ENCODE measurements around the gene RUNX3. TPM values are rescaled to one million over a fixed set of nuclear protein-coding genes. Genes with fewer than 3 reads are reported as not detected.

RUNX3 gene
- total RNA-seq, 6 experiments from 2014 or later = 0.46 to 3.1 (median 0.84) TPM

DNA sequence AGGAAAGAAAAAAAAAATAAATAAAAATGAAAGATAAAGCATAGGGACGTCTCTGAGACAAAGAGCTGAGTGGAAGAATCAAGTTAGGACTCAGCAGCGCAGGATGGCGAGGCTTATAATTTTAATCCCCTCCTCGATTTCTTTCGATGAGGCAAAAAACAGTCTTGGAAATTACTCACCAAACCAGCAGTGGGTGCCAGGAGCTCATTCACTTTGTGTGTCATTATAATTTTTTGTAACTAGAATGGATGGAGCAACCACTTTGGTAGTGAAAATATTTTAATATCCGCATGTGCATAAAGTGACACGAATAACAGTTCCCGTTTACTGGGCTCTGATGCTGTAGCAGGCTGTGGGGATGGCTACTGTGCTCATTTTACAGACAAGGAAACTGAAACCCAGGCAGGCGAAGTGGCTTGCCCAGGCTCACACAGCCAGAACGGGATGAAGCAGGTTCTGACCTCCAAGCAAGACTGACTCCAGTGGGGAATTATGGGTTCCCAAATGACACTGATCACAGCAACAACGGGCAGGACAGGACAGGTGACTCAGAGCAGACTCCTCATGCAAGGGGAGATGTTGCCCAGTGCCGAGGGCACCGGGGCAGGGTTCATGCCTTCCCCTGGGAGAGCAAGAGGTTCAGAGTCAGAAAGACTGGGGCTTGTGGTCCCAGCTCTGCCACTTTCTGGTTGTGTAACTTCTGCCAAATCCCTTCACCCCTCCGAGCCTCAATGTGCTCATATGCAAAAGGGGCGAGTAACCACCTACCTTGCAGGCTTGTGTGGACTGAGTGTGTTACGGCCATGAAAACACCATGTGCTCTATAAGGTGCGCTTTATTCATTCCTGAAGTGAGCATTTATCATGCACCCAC is 63.6 kb downstream of the RUNX3 start:
- H3K27me3 ChIP-seq = no peaks in the 10 kb centered on the region
- no peaks in the 10 kb centered on the region for H3K4me1 ChIP-seq
- ATAC-seq = no peak
- TF ChIP-seq, protein P1, sequence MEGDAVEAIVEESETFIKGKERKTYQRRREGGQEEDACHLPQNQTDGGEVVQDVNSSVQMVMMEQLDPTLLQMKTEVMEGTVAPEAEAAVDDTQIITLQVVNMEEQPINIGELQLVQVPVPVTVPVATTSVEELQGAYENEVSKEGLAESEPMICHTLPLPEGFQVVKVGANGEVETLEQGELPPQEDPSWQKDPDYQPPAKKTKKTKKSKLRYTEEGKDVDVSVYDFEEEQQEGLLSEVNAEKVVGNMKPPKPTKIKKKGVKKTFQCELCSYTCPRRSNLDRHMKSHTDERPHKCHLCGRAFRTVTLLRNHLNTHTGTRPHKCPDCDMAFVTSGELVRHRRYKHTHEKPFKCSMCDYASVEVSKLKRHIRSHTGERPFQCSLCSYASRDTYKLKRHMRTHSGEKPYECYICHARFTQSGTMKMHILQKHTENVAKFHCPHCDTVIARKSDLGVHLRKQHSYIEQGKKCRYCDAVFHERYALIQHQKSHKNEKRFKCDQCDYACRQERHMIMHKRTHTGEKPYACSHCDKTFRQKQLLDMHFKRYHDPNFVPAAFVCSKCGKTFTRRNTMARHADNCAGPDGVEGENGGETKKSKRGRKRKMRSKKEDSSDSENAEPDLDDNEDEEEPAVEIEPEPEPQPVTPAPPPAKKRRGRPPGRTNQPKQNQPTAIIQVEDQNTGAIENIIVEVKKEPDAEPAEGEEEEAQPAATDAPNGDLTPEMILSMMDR (IDR thresholded peaks at IDR 0.05) = no peak
- TF ChIP-seq POLR2A (IDR thresholded peaks at IDR 0.05) = no peak
- no peak overlapping the region for H3K27ac ChIP-seq
- DNase-seq = no peak
- no peaks in the 10 kb centered on the region for H3K36me3 ChIP-seq
- intact Hi-C loops (cut with DNase I) = loop anchor here in 1 of 2 donors (10.0 kb wide), 1 partner anchor 178 kb away; no protein-coding TSS in a partner anchor
- H3K9me3 ChIP-seq = no peaks in the 10 kb centered on the region
- 68% methylated on average over 12 of the region's 17 CpGs for WGBS (ENCODE audit: insufficient coverage, low coverage, low lambda C conversion rate, missing lambda C conversion rate)
- H3K4me3 ChIP-seq = no peak overlapping the region

DNA sequence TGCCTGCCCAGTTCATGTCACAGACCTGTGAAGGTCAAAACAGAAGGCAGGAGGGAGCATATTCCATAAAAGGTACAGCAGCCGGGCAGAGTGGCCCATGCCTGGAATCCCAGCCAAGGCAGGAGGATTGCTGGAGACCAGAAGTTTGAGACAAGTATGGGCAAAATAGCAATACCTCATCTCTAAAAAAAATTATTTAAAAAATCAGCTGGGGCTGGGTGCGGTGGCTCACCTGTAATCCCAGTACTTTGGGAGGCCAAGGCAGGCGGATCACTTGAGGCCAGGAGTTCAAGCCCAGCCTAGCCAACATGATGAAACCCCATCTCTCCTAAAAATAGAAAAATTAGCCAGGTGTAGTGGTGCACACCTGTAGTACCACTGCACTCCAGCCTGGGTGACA is 64.5 kb downstream of the RUNX3 start:
- no peaks in the 10 kb centered on the region for H3K36me3 ChIP-seq
- no peak for TF ChIP-seq POLR2A (IDR thresholded peaks at IDR 0.05)
- TF ChIP-seq, protein P1 (IDR thresholded peaks at IDR 0.05) = no peak
- intact Hi-C loops (cut with DNase I) = loop anchor here in 1 of 2 donors (10.0 kb wide), 1 partner anchor 179 kb away; no protein-coding TSS in a partner anchor
- ATAC-seq (no peak), DNase-seq (no peak)
- WGBS (ENCODE audit: insufficient coverage, low coverage, low lambda C conversion rate, missing lambda C conversion rate) = 67% methylated on average over 1 of the region's 3 CpGs
- no peaks in the 10 kb centered on the region for H3K4me1 ChIP-seq
- no peaks in the 10 kb centered on the region for H3K27me3 ChIP-seq
- H3K4me3 ChIP-seq = no peak overlapping the region
- H3K9me3 ChIP-seq = no peaks in the 10 kb centered on the region
- H3K27ac ChIP-seq = no peak overlapping the region

DNA sequence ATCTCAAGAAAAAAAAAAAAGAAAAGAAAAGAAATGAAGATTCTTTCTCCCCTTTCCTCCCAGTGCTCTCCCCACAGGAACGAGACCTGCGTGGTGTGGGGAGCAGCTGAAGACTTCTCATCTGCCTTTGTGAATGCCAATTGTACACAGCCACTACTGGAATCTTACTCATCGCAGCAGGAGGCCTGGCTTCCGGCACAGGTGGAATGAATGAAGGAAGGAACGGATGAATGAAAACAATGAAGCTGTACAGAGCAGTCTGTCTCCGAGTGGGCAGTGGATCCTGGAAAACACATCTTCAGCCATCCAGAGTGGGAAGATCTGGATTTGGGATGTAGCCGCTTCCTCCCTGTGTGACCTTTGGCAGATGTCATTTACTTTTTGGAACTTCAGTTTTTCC is 64.9 kb downstream of the RUNX3 start:
- Histone ChIP-seq H3K4me1 (no peaks in the 10 kb centered on the region), H3K27ac (no peak overlapping the region), H3K27me3 (no peaks in the 10 kb centered on the region), H3K9me3 (no peaks in the 10 kb centered on the region), H3K36me3 (no peaks in the 10 kb centered on the region), H3K4me3 (no peak overlapping the region)
- no peak for DNase-seq
- TF ChIP-seq POLR2A (IDR thresholded peaks at IDR 0.05) = no peak
- TF ChIP-seq, protein P1 (IDR thresholded peaks at IDR 0.05) = no peak
- intact Hi-C loops (cut with DNase I) = loop anchor here in 1 of 2 donors (10.0 kb wide), 1 partner anchor 180 kb away; no protein-coding TSS in a partner anchor
- no peak for ATAC-seq
- 80% methylated on average over 6 of the region's 7 CpGs for WGBS (ENCODE audit: insufficient coverage, low coverage, low lambda C conversion rate, missing lambda C conversion rate)

DNA sequence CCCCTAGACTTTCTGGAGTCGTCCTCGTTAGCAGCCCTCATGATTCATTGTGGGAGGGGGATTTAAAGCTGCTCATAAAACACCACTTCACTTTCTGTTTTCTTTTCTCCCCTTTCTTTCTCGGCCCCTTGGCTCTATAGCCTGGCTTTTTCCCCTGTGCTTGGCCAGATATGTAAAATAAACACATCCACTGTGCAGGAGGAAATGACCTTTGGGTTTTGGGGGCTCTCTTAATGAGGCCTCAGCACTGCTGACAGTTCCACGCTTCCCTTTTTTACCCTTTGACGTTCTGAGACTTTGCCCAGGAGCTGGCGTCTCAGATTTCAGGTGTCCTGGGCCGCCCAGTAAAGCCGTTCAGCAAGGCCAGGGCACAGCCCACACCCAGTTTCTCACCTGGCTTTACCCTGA is 65.7 kb downstream of the RUNX3 start:
- 27% methylated on average over 8 of the region's 8 CpGs for WGBS (ENCODE audit: insufficient coverage, low coverage, low lambda C conversion rate, missing lambda C conversion rate)
- ATAC-seq (no peak), DNase-seq (no peak)
- H3K4me3 ChIP-seq = no peak overlapping the region
- H3K27ac ChIP-seq = no peak overlapping the region
- no peaks in the 10 kb centered on the region for H3K9me3 ChIP-seq
- no peaks in the 10 kb centered on the region for H3K4me1 ChIP-seq
- no peaks in the 10 kb centered on the region for H3K36me3 ChIP-seq
- H3K27me3 ChIP-seq = no peaks in the 10 kb centered on the region
- TF ChIP-seq, protein P1 (IDR thresholded peaks at IDR 0.05) = no peak
- no peak for TF ChIP-seq POLR2A (IDR thresholded peaks at IDR 0.05)
- intact Hi-C loops (cut with DNase I) = loop anchor here in 1 of 2 donors (10.0 kb wide), 1 partner anchor 180 kb away; no protein-coding TSS in a partner anchor
